Measurements from ENCODE around the gene KCNB1.

The KCNB1 gene

DNA sequence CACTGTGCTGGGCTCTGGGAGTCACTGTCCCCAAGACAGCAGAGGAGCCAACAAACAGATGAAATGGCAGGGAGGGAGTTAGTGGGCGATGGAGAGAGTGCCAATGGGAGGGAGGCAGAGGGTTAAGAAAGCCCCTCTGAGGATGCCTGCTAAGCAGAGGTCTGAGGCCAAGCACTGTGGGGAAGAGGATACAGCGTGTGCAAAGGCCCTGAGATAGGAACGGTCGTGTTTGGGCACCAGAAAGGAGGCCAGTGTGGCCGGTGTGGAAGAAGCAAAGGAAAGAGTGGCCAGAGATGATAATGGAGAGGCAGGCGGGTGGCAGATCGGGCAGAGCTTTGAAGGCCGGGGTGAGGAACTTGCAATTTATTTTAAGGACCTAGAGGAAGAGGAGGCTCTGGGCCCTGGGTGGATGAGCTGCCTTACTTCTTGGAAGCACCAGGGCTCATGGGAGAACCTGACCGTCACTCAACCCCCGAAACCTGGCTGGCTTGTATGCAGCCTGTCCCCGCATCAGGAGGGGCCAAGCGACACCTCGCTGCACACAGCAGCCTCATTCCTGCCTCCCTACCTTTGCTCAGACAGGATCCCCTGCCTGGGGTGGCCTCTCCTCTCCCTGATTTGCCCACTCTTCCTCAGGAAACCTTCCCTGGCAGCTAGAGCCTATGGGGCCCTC, 73.0 kb downstream of the KCNB1 start:
- no peak for DNase-seq (ENCODE audit: low spot score)

DNA sequence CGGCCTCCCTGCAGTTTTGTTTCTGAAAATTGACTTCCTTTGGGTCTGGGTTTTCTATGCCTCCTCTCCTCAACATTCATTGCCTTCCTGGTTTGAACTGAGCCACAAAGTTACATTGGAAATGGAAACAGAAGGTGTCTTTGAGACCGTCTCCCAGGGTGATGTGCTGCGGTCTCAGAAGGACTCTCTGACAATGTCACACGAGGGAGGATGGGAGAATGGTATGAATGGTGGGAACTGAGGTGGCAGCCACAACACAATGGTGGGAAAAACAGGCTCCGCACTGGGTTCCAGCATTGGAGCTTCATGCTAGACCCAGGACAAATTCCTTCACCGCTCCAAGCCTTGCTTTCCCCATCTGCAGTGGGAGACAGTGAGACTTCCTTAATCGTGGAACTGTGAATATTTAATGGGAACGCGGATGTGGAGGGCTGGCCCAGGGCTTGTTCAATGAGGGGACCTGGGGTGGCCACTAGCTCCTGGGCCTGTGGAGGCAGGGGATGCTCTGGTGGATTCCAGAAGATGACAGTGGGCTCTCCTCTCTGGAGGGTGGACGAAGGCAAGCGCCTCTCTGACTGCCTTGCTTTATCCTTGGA, 73.9 kb downstream of the KCNB1 start:
- DNase-seq (ENCODE audit: low spot score) = no peak

DNA sequence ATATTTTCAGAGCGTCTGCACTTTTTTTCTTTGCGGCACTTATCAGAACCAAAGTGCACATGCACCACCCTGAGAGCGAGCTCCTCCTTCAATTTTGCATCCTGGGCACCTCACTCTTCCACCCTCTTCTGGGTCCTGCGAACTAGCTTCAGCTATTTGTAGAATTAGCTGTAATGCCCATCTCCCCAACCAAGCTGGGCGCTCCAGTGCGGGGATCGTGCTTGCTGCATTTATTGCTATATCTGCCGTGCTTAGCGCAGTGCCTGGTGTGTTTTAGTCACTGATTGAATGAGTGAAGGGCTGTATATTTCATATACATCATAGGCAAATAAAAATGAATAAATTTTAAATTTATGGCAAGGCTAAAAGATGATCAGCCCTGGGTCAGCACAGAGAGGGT, 75.8 kb downstream of the KCNB1 start:
- no peak for DNase-seq (ENCODE audit: low spot score)

DNA sequence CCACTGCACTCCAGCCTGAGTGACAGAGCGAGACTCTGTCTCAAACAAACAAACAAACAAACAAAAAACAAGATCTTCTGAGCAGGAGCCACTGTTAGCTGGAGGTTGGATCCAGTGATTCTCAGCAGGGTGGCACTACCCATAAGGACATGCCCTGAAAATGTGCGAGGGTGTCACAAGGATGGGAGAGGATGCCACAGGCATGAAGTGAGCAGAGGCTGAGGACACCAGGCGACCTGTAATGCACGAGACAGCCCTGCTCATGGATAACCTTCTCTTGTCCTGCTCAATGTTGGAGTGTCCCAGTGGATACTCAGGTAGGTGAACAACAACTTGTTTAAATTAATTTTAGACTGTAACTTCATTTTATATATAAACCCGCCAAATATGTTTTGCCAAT, 76.8 kb downstream of the KCNB1 start:
- no peak for DNase-seq (ENCODE audit: low spot score)

DNA sequence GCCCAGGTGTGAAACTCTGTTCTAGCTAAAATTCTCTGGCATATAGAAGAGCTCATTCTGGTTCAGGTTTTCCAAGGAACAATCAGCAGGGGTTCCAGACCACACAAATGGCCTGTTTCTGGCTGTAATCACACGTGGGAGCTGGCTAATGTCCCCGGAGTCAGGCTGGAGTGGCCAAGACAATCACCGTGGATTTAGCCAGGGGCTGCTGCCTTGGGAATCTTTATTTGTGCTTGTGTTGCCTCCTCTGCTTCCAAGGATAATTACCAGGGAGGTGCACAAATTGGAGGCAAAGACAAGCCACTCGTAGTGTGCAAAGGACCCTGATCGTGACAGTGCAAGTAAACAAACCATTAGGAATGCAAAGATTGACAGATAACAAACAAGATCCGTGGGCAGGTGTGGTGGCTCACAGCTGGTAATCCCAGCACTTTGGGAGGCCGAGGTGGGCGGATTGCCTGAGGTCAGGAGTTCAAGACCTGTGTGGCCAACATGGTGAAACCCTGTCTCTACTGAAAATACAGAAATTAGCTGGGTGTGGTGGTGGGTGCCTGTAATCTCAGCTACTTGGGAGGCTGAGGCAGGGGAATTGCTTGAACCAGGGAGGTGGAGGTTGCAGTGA, 77.3 kb downstream of the KCNB1 start:
- DNase-seq (ENCODE audit: low spot score) = no peak

DNA sequence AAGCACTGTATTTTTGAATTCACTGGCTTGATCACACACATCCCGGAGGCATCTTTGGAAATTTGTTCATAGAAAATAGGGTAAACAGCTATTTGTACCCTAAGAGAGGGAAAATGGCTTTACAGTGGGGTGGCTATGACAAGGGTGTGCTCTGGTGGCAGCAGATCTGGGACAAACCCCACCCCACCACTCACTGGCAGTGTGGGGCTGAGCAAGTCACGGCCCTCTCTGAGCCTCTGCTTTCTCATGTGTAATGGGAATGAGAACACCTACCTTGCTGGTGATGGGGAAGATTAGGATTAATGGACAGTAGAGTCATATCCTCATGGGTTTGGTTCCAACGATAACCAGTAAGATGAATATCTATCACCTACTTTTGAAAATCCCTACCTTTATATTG, 78.0 kb downstream of the KCNB1 start:
- no peak for DNase-seq (ENCODE audit: low spot score)

DNA sequence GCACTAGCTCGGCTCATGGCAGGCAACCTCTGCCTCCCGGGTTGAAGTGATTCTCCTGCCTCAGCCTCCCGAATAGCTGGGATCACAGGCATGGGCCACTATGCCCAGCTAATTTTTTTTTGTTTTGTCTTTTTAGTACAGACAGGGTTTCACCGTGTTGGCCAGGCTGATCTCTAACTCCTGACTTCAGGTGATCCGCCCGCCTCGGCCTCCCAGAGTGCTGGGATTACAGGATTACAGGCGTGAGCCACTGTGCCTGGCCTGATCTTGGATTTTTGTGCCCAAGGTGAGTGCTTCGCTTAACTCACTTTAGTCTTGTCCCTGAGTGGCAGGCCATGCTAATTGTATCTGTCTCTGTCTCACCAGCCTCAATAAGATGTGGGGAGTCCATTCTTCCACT, 78.6 kb downstream of the KCNB1 start:
- DNase-seq (ENCODE audit: low spot score) = no peak

DNA sequence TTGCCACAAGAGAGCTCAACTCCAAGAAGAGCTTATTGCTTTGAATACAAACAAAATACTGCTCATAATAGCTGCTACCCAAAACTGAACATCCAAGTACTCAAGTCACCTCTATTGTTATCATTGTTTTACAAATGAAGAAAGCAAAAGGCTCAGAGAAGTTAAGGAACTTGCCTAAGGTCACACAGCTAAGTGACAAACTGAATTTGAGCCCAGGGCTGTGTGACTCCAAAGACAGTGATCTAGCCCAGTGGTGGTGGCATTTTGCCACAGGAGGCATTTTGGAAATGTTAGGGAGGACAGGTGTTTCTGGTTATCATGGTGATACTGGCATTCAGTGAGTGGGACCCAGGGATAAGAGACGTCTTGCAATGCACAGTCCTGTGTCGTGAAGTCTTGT, 79.5 kb downstream of the KCNB1 start:
- DNase-seq (ENCODE audit: low spot score) = no peak

DNA sequence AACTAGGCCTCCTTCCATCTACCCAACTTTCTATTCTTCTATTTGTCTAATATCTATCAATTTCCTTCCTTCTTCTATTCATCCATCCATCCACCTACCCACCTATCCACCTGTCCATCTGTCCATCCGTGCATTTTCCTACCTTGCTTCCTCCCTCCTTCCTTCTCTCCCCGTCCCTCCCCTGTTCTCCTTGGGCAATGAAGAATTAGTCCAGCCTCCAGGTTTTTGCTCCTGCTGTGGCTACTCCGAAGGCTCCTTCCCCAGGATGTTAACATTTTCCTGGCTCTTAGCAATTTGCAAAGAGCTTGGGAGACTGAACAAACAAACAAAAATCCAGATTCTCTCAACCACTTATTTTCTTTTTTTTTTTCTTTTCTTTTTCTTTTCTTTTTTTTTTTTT, 81.6 kb downstream of the KCNB1 start:
- DNase-seq (ENCODE audit: low spot score) = no peak

DNA sequence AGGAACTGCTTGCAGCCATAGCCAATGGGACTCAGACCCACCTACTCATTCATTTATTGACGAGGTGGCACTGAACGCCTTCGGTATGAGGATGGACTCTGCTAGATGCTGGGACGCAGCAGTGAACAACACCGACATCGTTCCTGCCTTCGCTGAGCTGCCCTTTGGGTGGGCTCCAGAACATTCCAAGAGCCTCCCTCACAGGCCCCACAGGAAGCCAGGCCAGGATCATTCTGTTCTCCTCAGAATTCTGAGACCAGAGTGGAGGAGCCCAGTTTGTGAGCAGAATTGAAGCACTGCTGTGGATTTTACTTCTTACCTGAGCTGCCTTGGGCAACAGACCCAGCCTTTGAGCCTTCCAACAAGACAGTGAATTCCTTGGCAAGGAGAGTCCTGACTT, 82.1 kb downstream of the KCNB1 start:
- no peak for DNase-seq (ENCODE audit: low spot score)

DNA sequence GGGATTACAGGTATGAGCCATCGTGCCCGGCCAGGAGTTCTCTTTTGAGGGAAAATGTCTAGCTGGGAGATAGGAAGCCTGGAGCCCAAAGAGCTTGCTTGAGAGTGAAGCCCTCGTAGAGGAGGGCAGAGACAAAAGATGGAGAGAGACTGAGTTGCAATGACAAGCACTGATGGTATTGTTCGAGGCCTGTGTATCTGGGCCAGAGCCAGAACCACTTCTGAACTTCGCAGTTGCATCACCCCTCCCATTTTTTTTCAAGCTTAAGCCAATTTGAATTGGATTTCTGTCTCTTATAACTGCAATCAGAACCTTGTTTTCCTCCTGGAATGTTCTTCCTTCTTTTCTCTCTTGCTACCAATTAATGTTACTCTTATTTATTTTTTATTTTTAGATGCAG, 83.1 kb downstream of the KCNB1 start:
- DNase-seq (ENCODE audit: low spot score) = no peak

DNA sequence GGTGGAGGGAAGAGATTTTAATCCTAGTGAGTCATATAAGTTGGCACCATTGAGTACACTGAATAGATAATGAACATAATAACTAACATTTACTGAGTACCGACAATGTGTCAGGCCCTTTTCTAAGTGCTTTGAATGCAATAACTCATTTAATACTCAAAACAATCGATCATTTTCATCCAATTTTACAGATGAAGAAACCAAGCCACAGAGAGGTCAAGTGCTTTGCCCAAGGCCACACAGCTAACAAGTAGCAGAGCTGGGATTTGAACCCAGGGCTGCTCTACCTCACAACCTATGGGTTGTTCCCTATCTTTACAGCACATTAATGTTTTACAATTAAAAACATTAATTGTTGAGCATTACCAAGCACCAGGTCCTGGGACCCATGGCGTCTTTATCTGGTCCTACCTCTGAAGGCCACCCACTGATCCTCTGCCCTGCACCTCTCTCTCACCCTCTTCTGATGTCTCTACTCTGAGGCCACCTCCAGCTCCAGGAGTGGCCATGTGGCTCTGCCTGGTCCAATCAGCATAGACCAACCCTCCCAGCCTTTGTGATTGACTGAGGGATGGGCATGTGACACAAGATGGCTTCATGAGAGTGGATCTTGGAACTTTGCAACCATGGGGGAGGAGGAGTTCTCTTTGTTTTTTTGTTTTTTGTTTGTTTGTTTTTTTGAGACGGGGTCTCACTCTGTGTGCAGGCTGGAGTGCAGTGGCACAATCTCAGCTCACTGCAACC, 83.9 kb downstream of the KCNB1 start:
- no peak for DNase-seq (ENCODE audit: low spot score)

DNA sequence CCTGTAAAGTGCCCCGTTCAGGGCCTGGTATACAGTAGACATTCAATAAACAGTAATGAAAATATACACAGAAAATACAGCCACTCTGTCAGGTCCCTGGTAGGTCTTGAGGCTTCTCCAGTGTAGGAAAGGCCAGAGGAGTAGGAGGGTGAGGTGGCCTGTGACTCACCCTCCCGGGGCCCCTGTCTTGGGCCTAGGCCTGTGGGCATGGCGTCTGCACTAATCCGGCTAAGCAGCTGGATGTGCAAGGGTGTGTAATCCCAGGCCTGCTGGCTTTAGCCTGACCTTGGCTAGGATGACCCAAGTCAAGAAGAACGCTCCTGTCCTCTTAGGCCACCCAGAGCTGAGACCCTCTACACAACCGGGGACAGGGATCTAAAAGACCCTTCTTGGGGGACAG, 84.9 kb downstream of the KCNB1 start:
- DNase-seq (ENCODE audit: low spot score) = no peak

DNA sequence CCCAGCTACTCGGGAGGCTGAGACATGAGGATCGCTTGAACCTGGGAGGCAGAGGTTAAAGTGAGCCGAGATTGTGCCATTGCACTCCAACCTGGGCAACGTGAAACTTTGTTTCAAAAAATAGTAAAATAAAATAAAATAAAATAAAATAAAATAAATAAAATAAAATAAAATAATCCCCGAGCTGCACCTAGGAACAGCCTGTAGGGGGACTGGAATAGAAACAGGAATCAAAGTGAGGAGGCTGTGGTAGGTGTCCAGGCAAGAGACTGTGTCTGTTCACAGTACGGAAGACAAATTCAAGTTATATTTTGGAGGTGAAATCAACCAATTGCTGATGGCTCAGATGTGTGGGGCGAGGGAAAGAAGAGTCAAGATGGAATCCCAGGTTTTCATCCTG, 86.2 kb downstream of the KCNB1 start:
- DNase-seq (ENCODE audit: low spot score) = no peak

DNA sequence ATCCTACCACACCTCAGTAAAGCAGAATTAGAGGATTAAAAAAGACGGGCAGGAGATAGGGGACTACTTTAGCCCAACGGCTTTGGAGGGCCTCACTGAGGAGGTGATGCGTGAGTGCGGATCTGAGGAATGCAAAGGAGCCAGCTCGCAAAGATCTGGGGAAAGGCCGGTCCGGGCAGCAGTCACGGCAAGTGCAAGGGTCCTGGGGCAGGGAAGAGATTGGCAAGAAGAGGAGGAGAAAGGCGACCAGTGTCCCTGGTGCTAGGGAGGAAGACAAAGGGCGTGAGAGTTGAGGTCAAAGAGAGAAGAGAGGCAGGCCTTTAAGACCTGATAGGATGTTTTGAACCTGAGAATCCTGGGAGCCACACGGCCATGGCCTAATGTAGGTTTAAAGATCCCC, 86.8 kb downstream of the KCNB1 start:
- no peak for DNase-seq (ENCODE audit: low spot score)

DNA sequence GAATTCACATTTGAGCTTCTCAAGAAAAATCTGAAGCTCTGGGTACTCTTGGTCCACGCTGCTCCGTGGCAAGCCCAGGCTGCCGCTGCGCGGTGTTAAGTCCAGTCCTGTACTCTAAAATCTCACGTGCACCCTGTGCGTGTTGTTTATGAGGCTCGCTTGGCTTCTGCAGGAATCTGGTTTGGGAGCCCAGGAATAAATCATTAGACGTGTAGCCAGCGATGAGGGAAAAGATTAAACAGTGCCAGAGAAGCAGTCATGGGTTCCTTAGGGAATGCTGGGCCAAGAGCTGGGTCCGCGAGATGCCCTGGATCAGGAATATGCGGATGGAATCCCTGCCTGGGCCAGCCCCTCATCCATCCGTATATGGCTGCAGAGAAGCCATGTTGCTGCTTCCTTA, 87.3 kb downstream of the KCNB1 start:
- DNase-seq (ENCODE audit: low spot score) = no peak

DNA sequence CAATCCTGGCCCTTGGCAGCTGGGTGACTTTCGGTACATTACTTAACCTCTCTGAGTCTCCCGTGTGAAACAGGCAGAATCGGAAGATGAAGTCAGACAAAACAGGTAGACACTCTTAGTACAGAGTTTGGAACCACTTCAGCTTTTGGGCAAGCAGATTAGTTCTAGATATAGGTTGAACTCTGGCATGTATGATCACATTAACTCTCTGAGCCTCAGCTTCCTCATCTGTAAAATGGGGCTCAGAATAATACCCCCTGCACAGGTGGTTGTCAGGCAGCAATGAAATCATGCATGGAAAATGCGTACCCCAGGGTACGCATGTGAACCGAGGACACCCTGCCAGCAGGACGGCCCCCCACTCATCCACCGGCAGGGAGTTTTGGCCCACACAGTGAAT, 87.7 kb downstream of the KCNB1 start:
- no peak for DNase-seq (ENCODE audit: low spot score)

DNA sequence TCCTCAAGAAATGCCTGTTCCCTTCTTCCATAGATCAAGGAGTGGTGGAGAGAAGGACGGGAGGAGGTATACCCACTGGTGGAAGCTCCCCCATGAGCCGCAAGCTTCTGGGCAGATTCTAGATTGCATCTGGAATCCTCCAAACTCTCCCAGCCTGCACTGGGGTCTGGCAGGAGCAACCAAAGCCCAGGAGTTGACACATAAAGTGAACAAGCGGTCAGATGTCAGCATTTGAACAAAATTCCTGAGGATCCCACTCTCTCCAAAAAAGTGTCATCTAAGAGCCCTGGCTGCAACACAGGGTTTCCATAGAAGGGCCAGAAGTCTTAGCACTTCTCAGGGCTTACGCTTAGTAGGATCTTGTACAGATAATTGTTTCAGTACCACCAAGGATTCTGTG, 88.2 kb downstream of the KCNB1 start:
- no peak for DNase-seq (ENCODE audit: low spot score)

DNA sequence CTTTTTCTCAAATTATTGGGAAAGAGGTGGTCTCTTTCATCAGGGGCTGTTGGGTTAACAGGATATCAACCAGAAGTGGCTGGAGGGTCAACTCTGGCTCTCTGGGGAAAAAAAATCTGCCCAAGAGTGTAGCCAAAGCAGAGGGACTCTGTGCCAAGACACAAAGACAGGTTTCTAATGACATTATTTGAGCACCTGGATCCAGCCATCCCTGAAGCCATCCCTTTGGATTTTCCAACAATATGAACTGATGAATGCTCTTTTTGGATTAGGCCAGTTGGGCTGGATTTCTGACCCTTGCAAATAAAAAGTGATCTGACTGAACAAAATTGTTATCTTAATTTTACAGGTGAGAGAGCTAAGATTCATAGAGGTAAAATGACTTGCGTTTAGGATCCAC, 88.7 kb downstream of the KCNB1 start:
- no peak for DNase-seq (ENCODE audit: low spot score)

DNA sequence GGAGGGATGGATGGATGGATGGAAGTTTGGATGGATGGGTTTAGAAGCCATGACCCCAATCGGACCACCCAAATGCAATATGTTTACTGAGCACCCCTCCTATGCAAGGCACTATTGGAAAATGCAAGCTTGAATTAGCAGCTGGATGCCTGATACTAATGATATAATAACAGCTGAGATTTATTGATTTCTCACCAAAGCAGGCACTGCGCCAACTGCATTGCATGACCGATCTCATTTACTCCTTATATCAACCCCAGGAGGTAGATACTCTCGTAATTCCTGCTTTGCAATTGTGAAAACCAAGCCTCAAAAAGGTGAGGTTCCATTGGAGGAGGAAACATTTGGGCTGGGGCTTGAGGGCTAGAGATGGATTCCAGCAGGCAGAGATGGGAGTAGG, 89.7 kb downstream of the KCNB1 start:
- no peak for DNase-seq (ENCODE audit: low spot score)

DNA sequence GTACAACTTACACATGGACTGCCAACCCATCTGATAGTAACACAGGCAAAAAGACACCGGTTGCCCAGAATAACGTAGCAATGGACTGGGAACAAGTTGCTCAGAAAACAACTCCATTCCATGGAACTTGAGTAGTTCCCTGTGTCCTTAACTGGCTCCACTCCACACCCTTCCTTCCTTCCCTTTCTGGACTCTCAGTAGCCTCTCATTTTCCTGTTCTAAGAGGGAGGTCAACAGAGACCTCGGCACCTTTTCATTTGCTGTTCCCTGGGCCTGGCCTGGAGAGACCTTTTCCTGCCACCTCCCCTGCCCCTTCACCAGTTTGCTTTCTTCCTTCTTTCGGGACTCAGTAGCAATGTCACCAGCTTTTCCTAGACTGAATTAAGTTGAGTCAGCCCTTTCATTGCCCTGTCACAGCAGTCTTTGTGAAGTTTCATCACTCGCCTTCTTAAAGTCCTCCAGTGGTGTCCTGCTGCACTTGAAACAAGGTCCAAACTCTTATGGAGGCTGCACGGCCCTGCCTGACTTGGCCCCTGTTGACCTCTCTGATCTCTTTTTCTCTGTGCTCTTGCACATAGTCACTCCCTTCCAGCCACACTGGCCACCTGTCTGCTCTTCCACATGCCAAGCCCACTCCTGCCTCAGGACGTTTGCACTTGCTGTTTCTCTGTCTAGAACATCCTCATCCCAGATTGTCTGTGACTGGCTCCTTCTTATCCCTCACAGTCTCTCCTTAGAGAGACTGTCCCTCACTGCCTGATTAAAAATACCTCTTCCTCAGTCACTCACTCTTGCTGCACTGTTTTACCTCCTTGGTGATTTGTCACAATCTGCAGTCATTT, 90.8 kb downstream of the KCNB1 start:
- no peak for DNase-seq (ENCODE audit: low spot score)

DNA sequence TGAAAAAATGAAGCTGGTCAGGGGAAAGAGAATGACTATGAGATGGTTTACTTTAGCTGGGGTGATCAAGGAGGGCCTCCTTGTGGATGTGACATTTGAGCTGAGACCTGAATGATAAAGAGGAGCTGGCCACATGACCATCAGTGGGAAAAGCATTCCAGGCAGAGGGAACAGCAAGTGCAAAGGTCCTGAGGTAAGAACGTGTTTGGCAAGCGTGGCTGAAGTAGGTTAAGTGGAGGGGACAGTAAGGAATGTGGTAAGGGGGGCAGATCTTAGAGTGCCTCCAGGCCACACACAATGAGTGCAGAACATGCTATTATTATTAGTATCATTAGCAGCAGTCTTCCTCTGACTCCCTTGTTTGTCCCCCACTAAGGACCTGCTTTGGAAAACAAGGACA, 92.6 kb downstream of the KCNB1 start:
- no peak for DNase-seq (ENCODE audit: low spot score)

Measured in D341Med (cell line).